GM19239 (cell line): Measurements from ENCODE around the gene PRMT3.
"Not testable (repeated sequence)": the region's sequence is repeated elsewhere in the genome, so short reads cannot be mapped to it uniquely, and the experiment has no call there.

Experiments used
- DNase-seq: peaks from one replicate; pipeline ENCODE4 v3.0.0; 2011; ENCODE audit warnings: low spot score; ENCODE audit not compliant: insufficient read length
- FAIRE-seq: peaks from 2 replicates; lab custom pipeline; 2011; peaks lifted over from hg19 to GRCh38; lab: Jason Lieb, UNC

Gene PRMT3

GRCh38 chr11:20453657-20454316, 66.3 kb downstream of the PRMT3 start:
- DNase-seq, result no peak

GRCh38 chr11:20457001-20457799, 69.7 kb downstream of the PRMT3 start:
- no peak for FAIRE-seq
- DNase-seq, result no peak

More at GRCh38 chr11:20453657-20454316, 66.3 kb downstream of the PRMT3 start:
- peak; percentile 18 for FAIRE-seq

DNA sequence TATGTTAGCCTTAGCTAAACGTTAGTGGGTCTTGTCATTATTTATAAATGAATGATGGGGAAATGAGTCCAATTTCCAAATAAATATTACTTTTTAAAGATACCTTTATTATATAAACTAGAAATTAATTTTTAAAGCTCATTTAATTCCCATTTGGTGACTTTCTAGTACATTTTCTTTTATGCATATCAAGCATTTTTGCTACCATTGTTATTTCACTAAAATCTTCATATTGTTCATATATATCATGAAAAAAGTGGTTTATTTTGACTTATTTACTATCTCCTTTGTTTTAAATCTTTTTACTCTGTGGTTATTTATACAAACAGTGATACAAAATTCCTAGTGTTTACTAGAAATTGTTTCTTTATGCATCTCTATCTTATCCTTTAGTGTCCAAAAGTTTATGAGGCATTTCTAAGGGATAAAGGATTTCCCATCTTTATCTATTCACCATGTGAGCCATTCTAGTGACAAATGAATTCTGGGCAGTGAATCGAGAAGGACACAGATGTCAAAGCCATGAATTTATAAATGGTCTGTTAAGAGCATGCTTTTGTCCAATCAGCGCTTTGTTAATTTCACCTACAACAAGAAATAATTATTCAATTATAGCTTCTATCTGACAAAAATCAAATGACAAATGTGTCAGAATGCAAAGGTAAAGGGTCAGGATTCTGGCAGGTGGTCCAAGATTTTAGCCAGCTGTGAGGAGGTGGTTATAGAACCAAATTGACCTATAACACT, 70.6 kb downstream of the PRMT3 start:
- DNase-seq, result no peak
- FAIRE-seq, result no peak

DNA sequence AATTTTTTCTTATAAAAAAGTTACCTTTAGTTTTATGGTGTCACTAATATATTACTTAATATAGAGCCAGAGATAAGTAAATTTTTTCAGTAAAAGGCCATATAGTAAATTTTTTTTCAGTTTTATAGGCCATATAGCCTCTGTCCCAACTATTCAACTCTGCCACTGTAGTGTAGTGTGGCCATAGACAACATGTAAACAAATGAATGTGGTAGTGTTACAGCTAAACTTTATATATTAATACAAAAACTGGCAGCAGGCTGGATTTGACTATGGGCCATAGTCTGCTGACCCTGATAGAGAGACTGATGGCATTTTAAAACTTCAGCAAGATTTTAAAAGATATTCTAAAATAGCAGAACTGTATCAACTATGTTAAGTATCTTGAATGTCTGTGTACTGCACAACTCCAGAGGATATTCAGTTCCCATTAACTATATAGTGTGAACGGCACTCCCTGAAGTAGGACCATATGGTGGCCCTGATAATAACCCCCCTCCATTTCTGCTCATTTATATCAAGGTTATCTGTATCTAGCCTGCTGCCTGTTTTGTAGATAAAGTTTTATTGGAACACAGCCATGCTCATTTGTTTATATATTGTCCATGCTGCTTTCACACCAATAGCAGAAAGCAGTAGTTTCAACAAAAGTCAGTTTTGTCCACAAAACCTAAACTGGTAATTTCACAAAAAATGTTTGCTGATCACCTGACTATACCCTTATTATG, 71.6 kb downstream of the PRMT3 start:
- no peak for FAIRE-seq
- no peak for DNase-seq

GRCh38 chr11:20459865-20460264, 72.3 kb downstream of the PRMT3 start:
- FAIRE-seq (no peak), DNase-seq (no peak)

GRCh38 chr11:20464518-20464917, 77.0 kb downstream of the PRMT3 start:
- FAIRE-seq (peak; percentile 49), DNase-seq (no peak)

DNA sequence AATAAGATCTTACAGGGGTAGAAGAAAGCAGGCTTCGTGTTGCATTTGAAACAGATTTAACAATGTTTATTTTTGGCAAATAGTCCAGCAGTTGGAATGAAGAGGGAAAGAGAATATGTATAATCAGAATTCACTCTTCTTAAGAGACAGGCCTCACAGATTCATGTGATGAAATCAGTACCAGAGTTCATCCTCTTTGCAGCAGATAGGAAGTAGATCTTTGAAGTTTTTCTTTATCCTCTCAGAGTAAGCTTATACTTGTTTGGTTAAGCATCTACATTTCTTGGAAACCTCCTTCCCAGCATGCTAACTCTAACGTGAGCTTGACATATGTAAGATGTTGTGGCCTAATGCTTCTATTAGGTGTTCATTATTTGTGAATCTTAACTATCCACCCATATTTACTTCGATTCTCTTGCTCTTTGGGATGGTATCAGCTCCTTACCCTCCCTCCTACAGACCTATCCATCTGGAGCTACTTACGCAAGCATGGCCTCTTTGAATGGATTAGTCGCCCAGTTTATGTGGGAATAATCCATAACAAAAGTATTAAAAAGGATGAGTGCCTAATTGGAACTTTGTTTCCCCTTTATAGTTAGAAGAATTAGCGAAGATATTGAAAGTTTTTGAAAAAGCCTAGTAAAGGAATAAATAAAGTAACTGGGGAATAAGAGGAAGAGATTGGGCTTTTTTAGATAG, 80.1 kb downstream of the PRMT3 start:
- FAIRE-seq, result peak; percentile 35
- DNase-seq, result no peak

DNA sequence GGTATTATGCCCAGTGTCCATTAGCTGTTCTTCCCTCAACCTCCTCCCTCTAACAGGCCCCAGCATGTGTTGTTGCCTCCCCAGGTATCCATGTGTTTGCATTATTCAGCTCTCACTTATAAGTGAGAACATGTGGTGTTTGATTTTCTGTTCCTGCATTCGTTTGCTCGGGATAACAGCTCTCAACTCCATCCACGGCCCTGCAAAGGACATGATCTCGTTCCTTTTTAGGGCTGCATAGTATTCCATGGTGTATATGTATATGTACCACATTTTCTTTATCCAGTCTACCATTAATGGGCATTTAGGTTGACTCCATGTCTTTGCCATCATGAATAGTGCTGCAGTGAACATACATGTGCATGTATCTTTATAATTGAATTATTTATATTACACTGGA, 82.8 kb downstream of the PRMT3 start:
- DNase-seq, result no peak
- no peak for FAIRE-seq

DNA sequence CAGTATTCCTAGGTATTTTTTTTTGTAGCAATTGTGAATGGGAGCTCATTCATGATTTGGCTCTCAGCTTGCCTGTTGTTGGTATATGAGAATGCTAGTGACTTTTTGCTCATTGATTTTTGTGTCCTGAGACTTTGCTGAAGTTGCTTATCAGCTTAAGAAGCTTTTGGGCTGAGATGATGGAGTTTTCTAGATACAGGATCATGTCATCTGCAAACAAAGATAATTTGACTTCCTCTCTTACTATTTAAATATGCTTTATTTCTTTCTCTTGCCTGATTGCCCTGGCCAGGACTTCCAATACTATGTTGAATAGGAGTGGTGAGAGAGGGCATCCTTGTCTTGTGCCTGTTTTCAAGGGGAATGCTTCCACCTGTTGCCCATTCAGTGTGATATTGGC, 84.4 kb downstream of the PRMT3 start:
- not testable (repeated sequence) for FAIRE-seq, DNase-seq

DNA sequence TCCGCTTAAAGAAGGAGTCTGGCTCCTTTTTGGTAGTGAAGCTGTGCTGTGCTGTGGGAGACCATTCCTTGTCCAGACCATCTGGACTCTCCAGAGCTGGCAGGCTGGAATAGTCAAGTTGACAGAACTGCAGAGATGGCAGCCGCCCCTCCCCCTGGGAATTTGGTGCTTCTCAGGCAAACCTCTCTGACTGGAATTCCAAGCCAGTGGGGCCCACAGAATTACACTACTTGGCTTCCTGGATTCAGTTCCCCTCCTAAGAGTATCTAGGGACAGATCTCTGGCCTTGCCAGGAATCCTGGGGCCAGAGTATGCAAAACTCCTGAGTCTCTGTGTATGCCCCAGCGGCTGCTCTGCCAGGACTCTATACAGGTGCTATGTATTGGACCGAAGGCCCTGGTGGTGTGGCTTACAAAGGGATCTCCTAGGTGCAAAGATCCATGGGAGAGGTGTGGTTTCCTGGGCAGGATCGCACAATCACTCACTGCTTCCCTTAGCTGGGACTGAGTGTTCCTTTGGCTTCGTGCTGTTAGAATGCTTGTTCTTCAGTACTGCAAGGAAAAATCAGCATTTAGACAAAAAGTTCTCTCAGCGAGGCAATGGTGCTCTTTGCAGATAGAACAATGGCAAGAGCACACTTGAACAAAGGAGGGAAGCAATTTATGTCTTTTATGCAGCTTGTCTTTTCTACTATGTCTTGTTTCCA, 86.8 kb downstream of the PRMT3 start:
- DNase-seq, result no peak
- no peak for FAIRE-seq

DNA sequence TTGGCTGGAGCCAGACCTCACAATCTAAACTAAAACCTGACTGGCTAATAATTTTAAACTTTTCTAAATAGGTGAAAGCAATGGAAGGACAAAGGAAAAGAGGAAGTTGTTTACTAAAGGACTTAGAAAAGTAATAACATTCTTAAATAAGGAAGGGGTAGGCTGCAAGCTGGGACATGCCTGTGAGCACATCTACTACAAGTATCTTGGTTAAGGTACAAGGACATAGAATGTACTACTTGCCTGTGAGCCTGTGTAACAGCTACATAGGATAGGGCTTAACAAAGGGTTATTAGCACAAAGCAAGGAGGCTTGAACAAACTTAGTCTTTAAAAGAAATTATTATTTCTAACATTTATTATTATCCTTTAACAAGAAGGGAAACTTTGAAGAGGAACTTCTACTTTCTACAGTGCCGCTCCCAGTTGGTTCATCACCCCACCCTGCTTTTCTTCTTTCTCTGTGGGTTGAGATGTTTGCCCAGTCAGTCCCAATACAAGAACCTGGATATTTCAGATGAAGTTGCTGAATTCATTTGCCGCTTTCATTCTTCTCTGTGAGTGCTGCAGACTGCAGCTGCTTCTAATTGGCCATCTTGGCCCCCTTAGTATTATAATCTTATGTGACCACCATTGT, 87.5 kb downstream of the PRMT3 start:
- FAIRE-seq, result no peak
- DNase-seq, result no peak

DNA sequence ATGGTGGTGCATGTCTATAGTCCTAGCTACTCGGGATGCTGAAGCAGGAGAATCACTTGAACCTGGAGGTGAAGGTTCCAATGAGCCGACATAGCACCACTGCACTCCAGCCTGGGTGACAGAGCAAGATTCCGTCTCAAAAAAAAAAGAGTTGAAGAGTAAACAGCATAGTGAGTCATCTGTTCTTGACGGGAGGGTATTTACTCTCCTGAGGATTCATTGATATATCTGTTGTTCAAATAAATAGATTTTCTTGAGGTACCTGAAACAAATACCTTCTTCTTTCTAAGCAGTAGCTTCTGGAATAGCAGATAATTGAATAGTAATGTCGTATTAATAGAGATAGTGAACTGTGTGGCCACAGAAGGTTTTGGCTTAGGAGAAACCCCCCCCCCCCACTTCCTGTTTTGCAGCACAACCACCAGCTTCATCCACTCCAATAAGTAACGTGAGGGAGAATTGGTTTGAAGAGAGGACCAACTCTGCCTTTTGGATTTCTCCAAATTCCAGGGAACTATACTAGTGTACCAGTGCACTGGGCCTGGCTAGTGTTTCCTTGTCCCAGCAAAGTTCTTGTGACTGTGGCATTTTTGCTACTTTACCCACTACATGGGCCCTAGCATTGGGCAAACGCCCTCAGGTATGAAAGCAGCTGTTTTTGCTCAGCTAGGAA, 90.0 kb downstream of the PRMT3 start:
- FAIRE-seq (no peak), DNase-seq (no peak)

GRCh38 chr11:20479513-20479912, 92.0 kb downstream of the PRMT3 start:
- FAIRE-seq (no peak), DNase-seq (no peak)

GRCh38 chr11:20483931-20484330, 96.4 kb downstream of the PRMT3 start:
- FAIRE-seq (no peak), DNase-seq (no peak)

GRCh38 chr11:20484416-20484815, 96.9 kb downstream of the PRMT3 start:
- not testable (repeated sequence) for DNase-seq, FAIRE-seq

DNA sequence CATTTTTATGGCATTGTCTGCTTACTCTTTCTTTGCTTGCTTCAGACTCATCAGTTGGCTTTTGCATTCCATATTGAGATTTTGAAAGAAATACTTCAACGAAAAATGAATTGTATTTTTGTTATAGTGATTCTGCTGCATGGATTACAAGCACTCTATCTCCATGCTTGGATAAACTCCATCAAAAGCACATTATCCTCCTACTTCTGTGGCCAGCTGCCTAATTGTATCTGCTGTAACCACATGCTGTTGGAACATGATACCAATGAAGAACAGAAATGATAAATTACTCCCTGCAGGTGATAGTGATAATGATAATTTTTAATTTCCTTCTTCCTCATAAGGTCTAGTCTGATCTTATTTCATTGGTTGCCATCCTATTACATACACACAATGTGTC, 100.8 kb downstream of the PRMT3 start:
- DNase-seq (no peak), FAIRE-seq (no peak)

GRCh38 chr11:20489948-20490347, 102.4 kb downstream of the PRMT3 start:
- FAIRE-seq (no peak), DNase-seq (no peak)

GRCh38 chr11:20493340-20493739, 105.8 kb downstream of the PRMT3 start:
- FAIRE-seq, result no peak
- no peak for DNase-seq
